ENCODE measurements around the gene GPR89A.

The GPR89A gene

DNA sequence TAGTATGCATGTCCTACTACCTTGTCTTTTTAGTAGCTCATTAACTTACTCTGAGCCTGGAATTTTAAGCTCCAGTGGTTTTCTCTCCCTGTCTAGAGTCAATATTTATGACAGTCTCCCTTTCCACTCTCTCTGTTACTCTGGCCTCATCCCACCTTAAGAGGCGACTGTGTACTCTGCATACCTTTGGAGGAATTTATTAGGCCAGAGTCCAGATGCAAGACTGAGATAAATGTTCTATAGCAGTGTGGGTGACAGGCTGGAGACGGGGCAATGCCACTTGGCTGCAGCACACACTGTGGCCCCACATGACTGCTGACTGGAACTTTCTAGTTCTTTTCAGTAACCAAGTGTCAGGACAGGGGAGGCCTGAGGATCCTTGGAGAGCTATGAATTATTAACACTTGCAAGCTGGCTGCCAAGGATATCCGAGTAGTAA, 103.4 kb downstream of the GPR89A start:
- no peaks in the 10 kb centered on the region for H3K27me3 ChIP-seq (ENCODE audit: insufficient read depth, low read length, poor library complexity, severe bottlenecking)
- no peak overlapping the region for H3K4me2 ChIP-seq (ENCODE audit: low read depth, low read length, poor library complexity, severe bottlenecking)
- no peaks in the 10 kb centered on the region for H3F3A ChIP-seq (ENCODE audit: low read depth)
- no peak overlapping the region for H3K9ac ChIP-seq (ENCODE audit: low read depth, low read length, poor library complexity, severe bottlenecking)
- H3K9me3 ChIP-seq (ENCODE audit: insufficient read depth, low read depth, low read length), result no peaks in the 10 kb centered on the region
- H3K79me2 ChIP-seq (ENCODE audit: insufficient read depth, low read length), result no peaks in the 10 kb centered on the region
- TF ChIP-seq, protein P1, sequence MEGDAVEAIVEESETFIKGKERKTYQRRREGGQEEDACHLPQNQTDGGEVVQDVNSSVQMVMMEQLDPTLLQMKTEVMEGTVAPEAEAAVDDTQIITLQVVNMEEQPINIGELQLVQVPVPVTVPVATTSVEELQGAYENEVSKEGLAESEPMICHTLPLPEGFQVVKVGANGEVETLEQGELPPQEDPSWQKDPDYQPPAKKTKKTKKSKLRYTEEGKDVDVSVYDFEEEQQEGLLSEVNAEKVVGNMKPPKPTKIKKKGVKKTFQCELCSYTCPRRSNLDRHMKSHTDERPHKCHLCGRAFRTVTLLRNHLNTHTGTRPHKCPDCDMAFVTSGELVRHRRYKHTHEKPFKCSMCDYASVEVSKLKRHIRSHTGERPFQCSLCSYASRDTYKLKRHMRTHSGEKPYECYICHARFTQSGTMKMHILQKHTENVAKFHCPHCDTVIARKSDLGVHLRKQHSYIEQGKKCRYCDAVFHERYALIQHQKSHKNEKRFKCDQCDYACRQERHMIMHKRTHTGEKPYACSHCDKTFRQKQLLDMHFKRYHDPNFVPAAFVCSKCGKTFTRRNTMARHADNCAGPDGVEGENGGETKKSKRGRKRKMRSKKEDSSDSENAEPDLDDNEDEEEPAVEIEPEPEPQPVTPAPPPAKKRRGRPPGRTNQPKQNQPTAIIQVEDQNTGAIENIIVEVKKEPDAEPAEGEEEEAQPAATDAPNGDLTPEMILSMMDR (conservative IDR thresholded peaks at IDR 0.05; ENCODE audit: low read length), result no peak
- no peak for TF ChIP-seq EZH2phosphoT487 (IDR thresholded peaks at IDR 0.05; ENCODE audit: borderline replicate concordance)
- no peak overlapping the region for H2AFZ ChIP-seq (ENCODE audit: low read length)
- peaks cover 4% of the 10 kb centered on the region for H3K4me1 ChIP-seq (ENCODE audit: insufficient read depth, low read length, poor library complexity, severe bottlenecking)
- no peaks in the 10 kb centered on the region for H4K20me1 ChIP-seq (ENCODE audit: insufficient read depth, low read length, poor library complexity, severe bottlenecking)
- no peaks in the 10 kb centered on the region for H3K9me2 ChIP-seq (replicated peaks; ENCODE audit: low read depth, low read length)
- no peak overlapping the region for H3K4me3 ChIP-seq (ENCODE audit: low read length, poor library complexity, severe bottlenecking)
- no peaks in the 10 kb centered on the region for H3K36me3 ChIP-seq (ENCODE audit: insufficient read depth, low read length)

DNA sequence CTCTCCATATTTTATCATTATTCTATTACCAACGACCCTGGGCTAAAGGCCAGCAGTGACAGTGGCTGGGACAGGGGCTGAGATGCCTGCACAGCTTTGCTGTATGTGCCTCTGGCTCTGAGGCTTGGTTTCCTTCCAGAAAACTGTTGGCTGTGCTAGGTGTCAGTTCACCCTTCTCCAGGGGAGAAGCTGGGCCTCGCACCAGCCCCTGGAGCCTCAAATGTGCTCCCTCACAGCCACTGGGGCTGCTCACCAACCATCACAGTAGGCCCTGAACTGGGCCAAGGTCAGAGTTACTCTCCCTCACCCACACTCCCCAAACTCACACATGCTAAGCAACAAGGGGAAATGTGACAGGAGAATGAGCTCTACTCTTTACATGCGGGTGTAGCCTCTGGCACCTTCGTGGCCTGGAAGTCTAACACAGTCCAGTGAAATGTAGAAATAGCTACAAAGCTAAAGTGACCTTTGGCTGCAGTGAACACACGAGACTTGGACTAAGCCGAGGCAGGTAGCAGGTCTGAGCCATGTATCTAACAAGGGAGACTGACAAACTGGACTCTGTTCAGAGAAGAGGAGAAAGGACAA, 106.8 kb downstream of the GPR89A start:
- Histone ChIP-seq H3K9ac (ENCODE audit: low read depth, low read length, poor library complexity, severe bottlenecking) (no peak overlapping the region), H3F3A (ENCODE audit: low read depth) (no peaks in the 10 kb centered on the region), H4K20me1 (ENCODE audit: insufficient read depth, low read length, poor library complexity, severe bottlenecking) (no peaks in the 10 kb centered on the region), H3K79me2 (ENCODE audit: insufficient read depth, low read length) (no peaks in the 10 kb centered on the region), H3K9me2 (replicated peaks; ENCODE audit: low read depth, low read length) (no peaks in the 10 kb centered on the region), H3K4me1 (ENCODE audit: insufficient read depth, low read length, poor library complexity, severe bottlenecking) (peaks cover 4% of the 10 kb centered on the region), H3K36me3 (ENCODE audit: insufficient read depth, low read length) (no peaks in the 10 kb centered on the region), H2AFZ (ENCODE audit: low read length) (no peak overlapping the region), H3K4me2 (ENCODE audit: low read depth, low read length, poor library complexity, severe bottlenecking) (no peak overlapping the region), H3K4me3 (ENCODE audit: low read length, poor library complexity, severe bottlenecking) (no peak overlapping the region), H3K27me3 (ENCODE audit: insufficient read depth, low read length, poor library complexity, severe bottlenecking) (no peaks in the 10 kb centered on the region), H3K9me3 (ENCODE audit: insufficient read depth, low read depth, low read length) (no peaks in the 10 kb centered on the region)
- TF ChIP-seq EZH2phosphoT487 (IDR thresholded peaks at IDR 0.05; ENCODE audit: borderline replicate concordance), result no peak
- TF ChIP-seq, protein P1 (conservative IDR thresholded peaks at IDR 0.05; ENCODE audit: low read length), result no peak

DNA sequence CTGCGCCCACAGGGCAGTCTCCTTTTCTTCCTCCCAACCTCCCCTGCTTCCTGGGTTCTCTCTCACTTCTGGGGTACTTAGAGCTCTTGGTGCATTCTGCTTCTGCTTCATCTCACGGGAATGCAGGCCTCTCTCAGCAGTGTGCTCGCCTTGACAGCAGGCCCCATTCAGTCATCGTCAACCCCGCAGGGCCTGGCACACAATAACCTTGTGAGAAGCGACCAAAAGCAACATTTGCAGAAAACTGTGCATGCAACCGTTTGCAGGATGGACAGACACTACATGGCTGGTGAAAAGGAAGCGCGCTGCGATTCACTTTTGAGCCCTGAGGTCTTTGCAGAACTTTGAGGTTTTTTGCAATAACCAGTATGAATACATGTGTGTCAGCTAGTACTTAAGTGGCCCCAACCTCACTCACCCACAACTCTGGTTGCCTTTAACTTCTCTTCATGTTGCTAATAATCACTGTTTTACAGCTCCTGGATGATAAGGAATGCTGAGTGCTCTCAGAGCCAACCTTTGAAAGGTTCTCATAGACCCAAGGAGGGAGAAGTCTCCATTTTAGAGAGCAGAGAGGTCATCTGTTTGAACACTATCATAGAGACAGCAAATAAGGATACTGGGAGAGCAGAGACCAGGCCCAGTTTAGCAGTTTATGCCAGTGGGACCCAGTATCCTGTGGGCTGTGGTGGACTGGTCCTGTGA, 109.0 kb downstream of the GPR89A start:
- H3K79me2 ChIP-seq (ENCODE audit: insufficient read depth, low read length), result no peaks in the 10 kb centered on the region
- H3K9me3 ChIP-seq (ENCODE audit: insufficient read depth, low read depth, low read length), result no peaks in the 10 kb centered on the region
- no peaks in the 10 kb centered on the region for H3F3A ChIP-seq (ENCODE audit: low read depth)
- H3K9me2 ChIP-seq (replicated peaks; ENCODE audit: low read depth, low read length), result no peaks in the 10 kb centered on the region
- H4K20me1 ChIP-seq (ENCODE audit: insufficient read depth, low read length, poor library complexity, severe bottlenecking), result no peaks in the 10 kb centered on the region
- no peaks in the 10 kb centered on the region for H3K27me3 ChIP-seq (ENCODE audit: insufficient read depth, low read length, poor library complexity, severe bottlenecking)
- no peak overlapping the region for H3K4me2 ChIP-seq (ENCODE audit: low read depth, low read length, poor library complexity, severe bottlenecking)
- TF ChIP-seq EZH2phosphoT487 (IDR thresholded peaks at IDR 0.05; ENCODE audit: borderline replicate concordance), result no peak
- TF ChIP-seq, protein P1 (conservative IDR thresholded peaks at IDR 0.05; ENCODE audit: low read length), result no peak
- no peaks in the 10 kb centered on the region for H3K4me1 ChIP-seq (ENCODE audit: insufficient read depth, low read length, poor library complexity, severe bottlenecking)
- H3K36me3 ChIP-seq (ENCODE audit: insufficient read depth, low read length), result no peaks in the 10 kb centered on the region
- no peak overlapping the region for H3K4me3 ChIP-seq (ENCODE audit: low read length, poor library complexity, severe bottlenecking)
- H3K9ac ChIP-seq (ENCODE audit: low read depth, low read length, poor library complexity, severe bottlenecking), result no peak overlapping the region
- no peak overlapping the region for H2AFZ ChIP-seq (ENCODE audit: low read length)
